Measurements from ENCODE around the gene RBM15. TPM values are rescaled to one million over a fixed set of nuclear protein-coding genes. Genes with fewer than 3 reads are reported as not detected.

RBM15 gene
- total and polyA plus RNA-seq, 2 of the 4 experiments (the other 2 are of a cell fraction): 6.3 to 31.7 TPM

GRCh38 chr1:110364221-110364620 lies 25.0 kb downstream of the RBM15 start:
- Histone ChIP-seq H3K4me2 (ENCODE audit: low read depth, low read length) (no peak overlapping the region), H2BK15ac (ENCODE audit: low read depth, low read length) (no peak overlapping the region), H3K23ac (ENCODE audit: low read depth, low read length) (no peak overlapping the region), H3K4ac (ENCODE audit: low read depth, low read length) (no peak overlapping the region), H4K20me1 (ENCODE audit: insufficient read depth, low read length) (0 out of 2 replicates have a peak, but pooled peaks cover 2% of the 10 kb centered on the region), H2BK20ac (ENCODE audit: low read depth, low read length) (no peak overlapping the region), H3K9ac (ENCODE audit: low read depth, low read length) (no peak overlapping the region), H3K27me3 (ENCODE audit: control insufficient read depth, insufficient read depth, low read length) (no peaks in the 10 kb centered on the region), H3K27ac (ENCODE audit: insufficient read depth, low read length) (no peak overlapping the region), H3K14ac (replicated peaks; ENCODE audit: low read depth, low read length) (no peak overlapping the region), H2AK5ac (ENCODE audit: low read depth, low read length) (no peak overlapping the region), H2BK5ac (ENCODE audit: low read depth, low read length, poor library complexity, severe bottlenecking) (no peak overlapping the region), H3K56ac (ENCODE audit: extremely low read depth, insufficient read depth, low read length) (no peak overlapping the region), H4K5ac (ENCODE audit: low read depth, low read length) (no peak overlapping the region), H2BK120ac (ENCODE audit: low read depth, low read length) (no peak overlapping the region), H2AFZ (replicated peaks; ENCODE audit: low read length, poor library complexity) (no peak overlapping the region), H3K9me3 (ENCODE audit: control insufficient read depth, insufficient read depth, low read length) (no peaks in the 10 kb centered on the region), H4K8ac (ENCODE audit: low read depth in 2 of 2, low read length in 2 of 2) (no peak overlapping the region), H2AK9ac (replicated peaks; ENCODE audit: low read depth, low read length, poor library complexity) (no peak overlapping the region), H3K4me1 (ENCODE audit: control insufficient read depth, insufficient read depth, low read length) (no peaks in the 10 kb centered on the region), H3K9me1 (ENCODE audit: insufficient read depth, low read length) (no peaks in the 10 kb centered on the region), H3K79me1 (ENCODE audit: low read depth in 1 of 2, low read length in 2 of 2) (peaks cover 18 to 24% of the 10 kb centered on the region in 2 experiments), H3K18ac (ENCODE audit: low read depth, low read length) (no peak overlapping the region), H3K4me3 (ENCODE audit: insufficient read depth, low read depth, low read length) (no peak overlapping the region), H4K91ac (ENCODE audit: insufficient read depth, low read depth, low read length) (no peak overlapping the region), H3K36me3 (ENCODE audit: control insufficient read depth, insufficient read depth, low read length) (no peaks in the 10 kb centered on the region; the same call in 1 of the 2 replicates)
- ChIA-PET CTCF (no interaction called here), POLR2A (ENCODE audit: unreplicated experiment) (no interaction called here)
- no CpG with 5 or more reads among the region's 3 CpGs for WGBS, 2 experiments (ENCODE audit: extremely low coverage in 2 of 2, insufficient read length in 1 of 2)
- DNase-seq: no peak
- ATAC-seq (ENCODE audit: low read depth): no peak
- BruUV-seq (replicated peaks): no TSS peak
- dilution Hi-C loops (cut with HindIII; ENCODE audit: low sequenced_read_pairs, unreplicated experiment) (no loop called here), in situ Hi-C loops (cut with MboI; ENCODE audit: low sequenced_read_pairs) (no loop called here), intact Hi-C loops (cut with micrococcal nuclease) (no loop called here)
- TF ChIP-seq SMC3 (IDR thresholded peaks at IDR 0.05; ENCODE audit: low read depth, low read length): no peak
- no peak for TF ChIP-seq RFX5 (IDR thresholded peaks at IDR 0.05; ENCODE audit: low read depth, low read length)
- no peak for TF ChIP-seq CEBPB (IDR thresholded peaks at IDR 0.05; ENCODE audit: low read depth, low read length)
- TF ChIP-seq, protein P1, sequence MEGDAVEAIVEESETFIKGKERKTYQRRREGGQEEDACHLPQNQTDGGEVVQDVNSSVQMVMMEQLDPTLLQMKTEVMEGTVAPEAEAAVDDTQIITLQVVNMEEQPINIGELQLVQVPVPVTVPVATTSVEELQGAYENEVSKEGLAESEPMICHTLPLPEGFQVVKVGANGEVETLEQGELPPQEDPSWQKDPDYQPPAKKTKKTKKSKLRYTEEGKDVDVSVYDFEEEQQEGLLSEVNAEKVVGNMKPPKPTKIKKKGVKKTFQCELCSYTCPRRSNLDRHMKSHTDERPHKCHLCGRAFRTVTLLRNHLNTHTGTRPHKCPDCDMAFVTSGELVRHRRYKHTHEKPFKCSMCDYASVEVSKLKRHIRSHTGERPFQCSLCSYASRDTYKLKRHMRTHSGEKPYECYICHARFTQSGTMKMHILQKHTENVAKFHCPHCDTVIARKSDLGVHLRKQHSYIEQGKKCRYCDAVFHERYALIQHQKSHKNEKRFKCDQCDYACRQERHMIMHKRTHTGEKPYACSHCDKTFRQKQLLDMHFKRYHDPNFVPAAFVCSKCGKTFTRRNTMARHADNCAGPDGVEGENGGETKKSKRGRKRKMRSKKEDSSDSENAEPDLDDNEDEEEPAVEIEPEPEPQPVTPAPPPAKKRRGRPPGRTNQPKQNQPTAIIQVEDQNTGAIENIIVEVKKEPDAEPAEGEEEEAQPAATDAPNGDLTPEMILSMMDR (conservative IDR thresholded peaks at IDR 0.05; ENCODE audit: low read depth, low read length): no peak
- no peak for TF ChIP-seq BHLHE40 (IDR thresholded peaks at IDR 0.05; ENCODE audit: low read depth, low read length)
- no peak for TF ChIP-seq MXI1 (IDR thresholded peaks at IDR 0.05; ENCODE audit: borderline replicate concordance, low read depth, low read length)

Data from IMR-90 (cell line).